GM04503 (cell line): ENCODE results near the gene MYOM3.

ENCODE experiments used
- DNase-seq: peaks from one replicate; pipeline ENCODE4 v3.0.0-alpha.2; 2012; ENCODE audit warnings: low read depth

The MYOM3 gene

DNA sequence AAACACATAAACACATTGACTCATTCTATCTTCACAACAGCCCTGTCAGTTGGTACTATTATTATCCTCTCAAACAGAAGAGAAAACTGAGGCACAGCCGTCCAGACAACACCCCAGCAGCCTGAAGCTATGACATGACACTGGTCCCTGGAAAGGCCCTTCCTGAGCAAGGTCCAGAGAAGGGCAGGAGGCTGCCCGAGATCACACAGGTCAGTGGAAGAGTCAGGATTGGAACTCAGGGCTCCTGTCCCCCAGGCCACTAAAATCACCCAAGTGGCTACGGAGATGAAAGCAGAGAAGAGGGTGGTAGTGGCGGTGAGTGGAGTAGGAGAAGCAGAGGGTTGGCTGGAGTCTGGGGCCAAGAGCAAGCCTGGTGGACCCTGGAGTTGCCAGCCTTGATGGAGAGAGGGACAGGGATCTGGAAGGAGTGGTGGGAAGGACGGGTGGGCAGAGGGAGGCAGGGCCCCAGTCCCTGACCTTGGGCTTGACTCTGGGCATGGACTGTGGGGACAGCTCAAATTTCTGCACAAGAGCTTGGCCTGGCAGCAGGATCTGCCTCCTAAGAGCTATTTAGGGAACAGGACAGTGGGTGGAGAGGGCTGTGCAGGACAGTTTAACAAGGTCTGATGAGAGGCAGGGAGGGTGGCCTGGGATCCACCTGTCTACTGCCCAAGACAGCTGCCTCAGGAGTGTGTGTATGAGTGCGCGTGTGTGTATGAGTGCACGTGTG lies 15.8 kb downstream of the MYOM3 start:
- DNase-seq = no peak

DNA sequence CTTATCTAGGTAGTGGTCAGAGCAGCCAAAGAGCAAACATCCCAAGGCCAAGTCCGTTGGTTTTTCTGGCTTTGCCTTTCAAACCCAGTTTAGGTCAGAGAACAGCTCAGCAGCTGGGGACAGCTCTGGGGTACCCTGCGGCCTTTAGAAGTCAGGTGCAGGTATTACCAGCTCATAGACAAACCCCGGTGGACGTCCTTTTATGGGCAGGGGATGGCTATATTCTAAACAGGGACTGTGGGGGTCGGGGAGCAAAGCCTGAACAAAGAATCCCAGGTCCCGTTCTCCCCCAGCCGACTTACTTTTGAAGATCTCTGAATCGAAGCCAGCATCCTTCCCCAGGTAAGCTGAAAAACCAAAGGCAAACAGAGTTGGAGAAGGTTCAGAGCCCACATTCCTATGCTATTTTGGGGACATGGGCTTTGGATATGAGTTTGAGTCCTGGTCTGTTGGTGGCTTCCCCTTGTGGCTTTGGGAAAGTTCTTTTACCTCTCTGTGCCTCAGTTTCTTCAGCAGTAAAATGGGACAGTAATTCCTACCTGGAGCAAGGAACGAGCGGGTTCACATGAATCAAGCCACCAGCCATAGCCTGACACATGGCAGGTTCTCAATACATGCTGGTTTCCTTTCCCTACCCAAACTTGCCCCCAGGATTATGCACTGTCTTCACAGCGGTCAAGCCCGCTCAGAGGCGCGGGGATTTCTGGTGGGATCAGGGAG lies 16.6 kb downstream of the MYOM3 start:
- DNase-seq = no peak

DNA sequence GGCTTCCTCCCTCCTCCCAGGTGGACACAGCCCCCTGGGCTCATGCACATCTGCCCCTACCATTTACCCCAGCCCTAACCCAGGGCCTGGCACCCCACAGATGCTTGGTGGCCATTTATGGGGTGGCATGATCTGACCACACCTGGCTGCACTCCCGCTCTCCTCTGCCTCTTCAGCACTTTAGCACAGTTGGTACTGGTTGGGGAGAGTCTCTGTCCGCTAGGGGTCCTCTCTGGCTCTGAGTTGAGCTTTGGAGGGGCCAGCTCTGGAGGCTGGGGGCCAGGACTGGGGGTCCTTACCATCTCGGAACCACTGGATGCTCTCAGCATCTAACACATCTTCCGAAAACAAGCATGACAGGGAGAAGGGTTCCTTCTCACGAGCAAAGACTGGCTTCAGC lies 17.4 kb downstream of the MYOM3 start:
- no peak for DNase-seq

DNA sequence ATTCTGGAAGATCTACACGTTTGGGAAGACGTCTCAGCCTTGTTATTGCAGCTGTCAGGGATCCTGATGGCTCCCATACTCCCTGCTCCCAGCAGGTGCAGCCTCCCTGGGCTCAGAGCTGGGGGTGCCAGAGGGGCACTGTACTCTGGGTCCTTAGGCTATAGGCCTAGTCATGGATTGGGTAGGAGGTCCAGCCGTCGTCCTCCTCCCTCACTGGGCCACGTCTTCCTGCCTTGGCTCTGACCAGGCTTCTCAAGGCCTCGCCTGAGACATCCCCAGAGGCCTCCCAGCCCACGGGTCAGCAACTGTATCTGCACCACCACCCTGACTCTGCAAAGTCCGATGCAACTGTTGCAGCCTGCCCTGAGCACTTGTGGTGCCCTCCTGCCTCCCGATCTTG lies 18.2 kb downstream of the MYOM3 start:
- no peak for DNase-seq

DNA sequence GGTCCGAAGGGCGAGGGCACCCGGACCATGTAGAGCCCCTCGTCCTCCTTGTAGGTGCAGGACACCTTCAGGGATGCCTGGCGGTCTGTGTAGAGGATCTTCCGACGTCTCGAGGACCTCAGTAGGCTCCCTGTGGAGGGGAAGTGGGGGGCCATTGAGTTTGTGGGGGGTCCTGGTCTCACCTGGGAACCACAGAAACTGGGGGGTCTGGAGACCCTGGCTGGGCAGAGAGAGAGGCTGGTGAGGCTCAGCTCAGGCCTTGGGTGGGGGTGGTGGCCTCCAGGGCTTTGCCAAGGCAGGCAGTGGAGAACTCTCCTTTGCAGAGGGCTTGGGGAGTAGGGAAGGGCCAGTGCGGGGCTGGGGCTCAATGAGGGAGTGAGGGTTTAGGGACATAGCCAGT lies 19.0 kb downstream of the MYOM3 start:
- no peak for DNase-seq

DNA sequence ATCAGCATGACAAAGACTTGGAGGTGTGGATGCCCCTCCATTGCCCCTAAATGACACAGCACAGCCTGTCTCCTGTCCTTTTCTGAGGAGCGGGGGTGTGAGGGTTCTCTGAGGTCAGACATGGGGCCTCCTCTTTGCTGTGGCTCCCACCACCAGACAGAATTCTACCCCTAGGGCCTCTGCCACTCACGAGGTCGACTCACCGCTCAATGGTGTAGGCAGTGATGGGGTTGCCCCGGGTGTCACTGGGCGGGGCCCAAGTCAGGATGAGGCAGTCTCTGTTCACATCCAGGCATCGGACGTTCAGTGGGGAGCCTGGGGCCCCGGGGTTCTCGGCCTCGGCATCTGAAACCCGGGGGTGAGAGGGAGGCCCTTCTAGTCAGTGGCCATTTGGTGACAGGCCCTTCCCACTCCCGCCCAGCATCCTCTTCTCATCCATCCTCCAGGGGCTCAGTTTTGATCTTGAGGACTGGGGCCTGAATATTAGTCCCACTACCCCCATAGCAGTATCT lies 19.9 kb downstream of the MYOM3 start:
- no peak for DNase-seq

DNA sequence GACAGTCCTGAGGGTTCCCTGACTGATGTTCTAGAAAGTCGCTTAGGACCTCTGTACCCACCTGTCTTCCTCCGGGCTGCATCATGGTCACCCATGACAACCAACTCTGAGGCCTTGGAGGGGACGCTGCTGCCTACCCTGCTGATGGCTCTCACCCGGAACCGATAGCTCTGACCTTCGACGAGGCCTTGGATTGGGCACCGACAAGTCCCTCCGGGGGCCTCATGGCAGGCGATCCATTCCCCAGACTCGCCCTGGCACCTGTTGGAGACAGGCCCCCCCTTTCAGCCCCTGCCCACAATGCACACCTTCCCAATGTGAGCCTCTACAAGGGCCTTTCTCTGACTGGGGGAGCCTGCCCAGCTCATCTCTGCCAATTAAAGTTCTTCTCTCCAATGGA lies 21.2 kb downstream of the MYOM3 start:
- no peak for DNase-seq

DNA sequence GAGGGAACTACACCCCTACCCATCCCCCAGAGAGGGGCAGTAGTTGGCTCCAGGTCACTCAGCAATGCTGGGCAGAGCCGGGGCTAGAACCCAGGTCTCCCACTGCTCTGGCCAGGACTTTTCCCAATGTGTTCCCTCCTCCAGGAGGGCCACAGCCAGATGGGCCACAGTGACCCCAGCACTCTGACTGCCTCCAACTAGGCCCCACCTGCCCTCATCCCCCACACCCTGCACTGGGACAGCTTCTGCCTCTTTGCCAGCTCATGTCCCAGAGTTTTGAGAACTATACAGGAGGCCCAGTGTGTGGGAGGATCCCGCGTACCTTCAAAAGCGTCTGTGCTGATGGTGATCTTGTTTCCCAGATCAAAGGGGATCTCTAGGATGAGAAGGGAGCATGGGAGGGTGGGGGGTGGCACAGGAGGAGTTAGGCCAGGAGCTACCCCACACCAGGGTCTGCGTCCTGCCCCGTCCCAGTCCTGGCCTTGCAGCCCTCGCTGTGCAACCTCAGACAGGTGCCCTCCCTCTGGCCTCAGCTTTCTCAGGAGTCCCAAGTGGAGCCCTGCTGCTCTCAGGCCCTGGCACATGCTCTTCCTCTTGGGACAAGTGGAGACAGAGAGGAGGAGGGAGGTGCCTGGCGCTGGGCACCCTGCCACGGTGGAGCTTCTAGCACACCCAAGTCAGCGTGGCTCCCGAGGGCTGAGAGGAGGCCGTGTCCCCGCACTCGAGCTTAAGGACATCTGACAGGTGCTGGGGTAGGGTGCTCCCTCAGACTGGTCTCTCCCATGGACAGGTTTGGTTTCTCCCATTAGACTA lies 22.0 kb downstream of the MYOM3 start:
- no peak for DNase-seq

DNA sequence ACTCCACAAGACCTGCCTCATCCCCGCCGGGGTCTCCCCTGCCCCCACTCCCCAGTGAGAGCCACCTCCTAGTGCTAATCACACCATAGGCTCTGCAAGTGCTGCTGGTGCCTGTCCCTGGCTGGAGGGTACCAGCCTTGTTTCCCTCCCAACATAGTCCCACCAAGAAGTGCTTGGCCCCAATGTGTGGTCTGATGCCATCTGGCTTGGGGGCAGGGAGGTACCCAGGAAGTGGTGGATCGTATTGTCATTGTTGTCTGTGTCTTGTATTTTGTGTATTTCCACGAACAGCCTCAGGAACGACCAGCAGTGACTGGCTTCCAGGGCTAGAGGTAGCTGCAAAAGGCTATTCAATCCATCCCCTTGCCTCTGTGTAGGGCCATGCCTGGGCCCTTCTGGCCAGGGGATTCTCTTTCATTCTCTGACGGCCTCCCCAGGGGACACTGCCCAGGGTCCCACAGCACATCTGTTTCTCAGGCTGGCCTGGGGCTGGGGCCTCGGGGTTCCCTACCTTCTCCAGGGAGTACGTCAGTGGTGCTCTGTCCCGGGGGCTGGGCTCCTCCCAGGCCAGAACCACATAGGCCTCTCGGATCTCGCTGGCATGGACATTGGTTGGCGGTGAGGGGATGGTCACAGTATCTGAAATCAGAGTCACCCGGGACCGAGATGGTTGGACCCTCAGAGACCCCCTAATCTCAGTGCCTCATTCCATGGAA lies 22.8 kb downstream of the MYOM3 start:
- no peak for DNase-seq

DNA sequence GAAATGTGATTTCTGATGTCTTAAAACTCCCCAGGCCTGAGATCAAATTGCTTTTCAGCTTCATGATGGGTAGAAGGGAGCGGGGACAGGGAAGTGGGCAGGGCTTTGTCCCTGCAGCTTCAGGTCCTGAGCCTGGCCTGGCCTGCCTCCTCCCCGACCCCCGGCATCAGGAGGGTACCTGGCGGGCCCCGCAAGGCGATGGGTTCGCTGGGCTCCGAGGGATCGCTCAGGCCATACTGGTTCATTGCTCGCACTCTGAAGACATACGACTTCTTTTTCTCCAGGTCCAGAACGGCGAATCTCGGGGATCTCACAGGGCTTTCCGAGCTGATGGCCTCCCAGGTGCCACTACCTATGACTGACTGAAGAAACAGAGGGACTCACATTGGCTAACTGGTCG lies 25.5 kb downstream of the MYOM3 start:
- no peak for DNase-seq

DNA sequence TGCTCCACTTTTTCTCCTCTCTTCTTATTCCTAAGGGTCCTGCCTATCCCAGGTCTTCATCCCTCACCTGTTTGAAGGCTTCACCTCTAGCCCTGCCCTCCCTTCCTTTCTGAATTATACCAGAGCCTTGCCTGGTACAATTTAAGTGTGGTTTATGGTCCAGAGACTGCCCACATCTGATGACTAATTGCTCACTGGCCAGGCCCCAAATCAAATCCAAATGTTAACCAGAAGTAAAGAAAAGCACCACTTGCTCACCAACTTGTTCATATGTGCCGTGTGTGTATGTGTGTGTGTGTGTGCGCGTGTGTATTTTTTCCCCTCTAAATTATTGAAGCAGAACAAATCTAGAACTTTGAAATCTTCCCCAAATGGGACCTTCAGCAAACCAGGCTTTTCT lies 26.4 kb downstream of the MYOM3 start:
- peak; percentile 37 for DNase-seq

DNA sequence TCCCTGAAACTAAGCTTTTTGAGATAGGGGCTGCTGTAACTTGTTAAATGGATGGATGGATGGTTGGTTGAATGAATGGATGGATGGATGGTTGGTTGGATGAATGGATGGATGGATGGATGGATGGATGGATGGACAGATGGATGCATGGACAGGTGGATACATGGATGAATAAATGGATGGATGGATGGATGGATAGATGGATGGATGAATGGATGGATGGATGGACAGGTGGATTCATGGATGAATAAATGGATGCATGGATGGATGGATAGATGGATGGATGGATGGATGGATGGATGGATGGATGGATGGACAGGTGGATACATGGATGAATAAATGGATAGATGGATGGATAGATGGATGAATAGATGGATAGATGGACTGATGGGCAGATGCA lies 26.9 kb downstream of the MYOM3 start:
- DNase-seq = no peak

DNA sequence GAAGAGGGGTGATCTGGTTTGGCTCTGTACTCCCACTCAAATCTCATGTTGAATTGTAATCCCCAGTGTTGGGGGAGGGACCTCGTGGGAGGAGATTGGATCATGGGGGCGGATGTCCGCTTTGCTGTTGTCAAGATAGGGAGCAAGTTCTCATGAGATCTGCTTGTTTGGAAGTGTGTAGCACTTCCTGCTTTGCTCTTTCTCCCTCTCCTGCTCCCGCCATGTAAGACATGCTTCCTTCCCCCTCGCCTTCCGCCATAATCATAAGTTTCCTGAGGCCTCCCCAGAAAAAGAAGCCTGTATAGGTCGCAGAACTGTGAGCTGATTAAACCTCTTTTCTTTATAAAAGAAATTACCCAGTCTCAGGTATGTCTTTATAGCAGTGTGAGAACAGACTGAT lies 27.9 kb downstream of the MYOM3 start:
- DNase-seq = no peak

DNA sequence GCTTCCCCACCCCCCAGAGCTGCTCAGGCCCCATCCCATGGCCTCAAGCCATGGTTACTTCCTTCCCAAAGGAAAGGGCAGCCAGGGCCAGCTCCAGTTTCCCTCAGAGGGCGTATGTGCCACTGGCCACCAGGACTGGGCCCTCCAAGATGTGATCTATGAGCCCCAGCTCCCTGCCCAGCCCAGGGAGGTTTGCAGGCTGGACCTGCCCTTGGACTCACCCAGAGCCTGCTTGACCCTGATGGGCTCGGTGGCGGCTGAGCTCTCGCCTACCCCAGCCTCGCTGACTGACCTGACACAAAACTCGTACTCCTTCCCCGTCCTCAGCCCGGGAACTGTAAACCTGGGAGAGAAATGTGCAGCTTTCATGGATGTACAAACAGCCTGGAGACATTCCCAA lies 29.6 kb downstream of the MYOM3 start:
- no peak for DNase-seq

DNA sequence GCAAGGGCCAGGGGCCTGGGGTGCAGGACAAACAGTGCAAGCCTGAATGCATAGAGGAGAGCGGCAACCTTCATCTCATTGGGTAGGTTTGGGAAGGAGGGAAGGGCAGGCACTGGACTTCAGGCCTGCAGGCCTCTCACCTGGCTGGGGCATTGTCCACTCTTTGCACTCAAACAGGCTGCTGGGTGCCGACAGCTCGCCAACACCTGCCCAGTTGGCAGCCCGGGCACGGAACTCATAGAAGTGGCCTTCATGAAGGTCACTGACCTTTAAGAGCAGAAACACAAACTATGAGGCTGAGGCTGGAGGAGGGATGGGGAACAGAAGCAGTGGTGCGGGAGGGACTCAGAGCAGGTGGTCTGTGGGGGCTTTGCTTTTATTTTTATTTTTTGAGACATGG lies 30.7 kb downstream of the MYOM3 start:
- DNase-seq = no peak

DNA sequence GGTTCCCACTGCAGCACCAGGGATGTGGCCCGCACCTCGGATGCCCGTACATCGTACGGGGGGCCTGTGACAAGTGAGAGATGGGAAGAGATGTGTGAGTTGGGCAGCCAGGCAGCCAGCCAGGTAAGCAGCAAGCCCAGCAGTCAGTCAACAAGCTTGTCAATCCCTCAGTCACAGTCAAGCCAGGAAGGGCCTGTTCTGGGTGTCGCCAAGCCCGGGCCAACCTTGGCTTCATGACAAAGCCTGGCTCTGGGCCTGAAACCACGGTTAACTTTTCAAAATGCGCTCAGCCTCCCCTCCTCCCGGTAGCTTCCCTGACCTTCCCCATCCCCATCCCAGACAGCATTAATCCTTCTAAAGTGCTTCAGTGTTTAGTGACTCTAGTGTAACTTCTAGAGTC lies 31.8 kb downstream of the MYOM3 start:
- DNase-seq = no peak

DNA sequence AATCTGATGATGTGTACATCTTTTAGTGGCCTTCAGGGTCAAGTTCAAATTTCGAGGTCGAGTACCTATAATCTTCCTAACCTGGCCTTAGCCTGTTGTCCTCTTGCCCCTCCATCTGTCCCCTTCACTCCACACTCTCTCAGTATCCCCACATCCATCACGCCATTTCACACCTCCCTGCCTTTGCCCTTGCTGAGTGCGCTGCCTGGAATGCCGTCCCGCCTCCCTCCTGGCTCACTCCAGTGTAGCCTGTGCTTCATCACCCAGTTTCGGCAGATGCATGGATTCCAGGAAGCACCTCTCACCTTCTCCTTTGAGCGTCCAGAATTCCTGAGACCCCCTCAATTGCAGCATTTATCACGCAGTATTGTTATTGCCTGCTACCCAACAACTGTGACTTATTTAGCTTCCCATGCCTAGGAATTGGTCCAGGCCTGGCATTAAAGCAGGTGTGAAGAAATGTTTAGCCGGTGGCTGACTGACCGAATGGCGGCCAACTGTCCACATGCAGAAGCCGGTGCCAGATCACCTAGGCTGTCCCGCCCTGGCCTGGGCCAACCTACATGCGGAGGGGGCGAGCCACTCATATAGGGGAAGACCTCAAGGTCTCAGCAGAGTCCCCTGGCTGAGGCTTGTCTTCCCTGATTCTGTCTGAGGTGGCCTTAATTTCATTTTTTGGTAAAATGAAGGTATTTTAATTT lies 34.5 kb downstream of the MYOM3 start:
- DNase-seq = no peak

DNA sequence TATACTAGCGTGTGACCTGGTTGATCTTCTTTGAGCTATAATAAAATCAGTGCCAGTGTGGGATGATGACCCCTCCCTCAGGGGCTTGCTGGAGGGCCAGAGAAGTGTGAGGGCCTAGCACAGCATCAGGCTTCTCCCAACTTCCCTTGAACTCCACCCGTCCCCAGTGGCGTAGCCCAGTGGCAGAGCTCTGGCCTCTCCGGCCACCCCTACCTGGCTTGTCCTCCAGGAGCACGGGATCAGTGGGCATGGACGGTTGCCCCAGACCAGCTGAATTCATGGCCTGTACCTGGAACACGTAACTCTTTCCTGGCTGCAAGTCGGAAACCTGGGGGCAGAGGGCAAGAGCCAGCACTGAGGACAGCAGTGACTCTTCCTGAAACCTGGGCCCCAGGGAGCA lies 36.0 kb downstream of the MYOM3 start:
- DNase-seq = no peak

DNA sequence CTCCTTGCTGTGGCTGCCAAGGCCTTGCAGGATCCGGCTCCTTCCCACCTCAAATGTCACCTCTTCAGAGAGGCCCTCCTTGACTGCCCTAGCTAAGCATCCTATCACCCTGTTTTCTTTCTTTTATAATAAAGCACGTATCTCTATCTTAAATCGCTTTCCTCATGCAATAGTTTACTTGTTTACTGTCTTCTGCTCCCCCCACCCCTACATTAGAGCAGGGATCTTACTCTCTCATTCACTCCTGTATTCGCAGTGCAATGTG lies 36.4 kb downstream of the MYOM3 start:
- no peak for DNase-seq

DNA sequence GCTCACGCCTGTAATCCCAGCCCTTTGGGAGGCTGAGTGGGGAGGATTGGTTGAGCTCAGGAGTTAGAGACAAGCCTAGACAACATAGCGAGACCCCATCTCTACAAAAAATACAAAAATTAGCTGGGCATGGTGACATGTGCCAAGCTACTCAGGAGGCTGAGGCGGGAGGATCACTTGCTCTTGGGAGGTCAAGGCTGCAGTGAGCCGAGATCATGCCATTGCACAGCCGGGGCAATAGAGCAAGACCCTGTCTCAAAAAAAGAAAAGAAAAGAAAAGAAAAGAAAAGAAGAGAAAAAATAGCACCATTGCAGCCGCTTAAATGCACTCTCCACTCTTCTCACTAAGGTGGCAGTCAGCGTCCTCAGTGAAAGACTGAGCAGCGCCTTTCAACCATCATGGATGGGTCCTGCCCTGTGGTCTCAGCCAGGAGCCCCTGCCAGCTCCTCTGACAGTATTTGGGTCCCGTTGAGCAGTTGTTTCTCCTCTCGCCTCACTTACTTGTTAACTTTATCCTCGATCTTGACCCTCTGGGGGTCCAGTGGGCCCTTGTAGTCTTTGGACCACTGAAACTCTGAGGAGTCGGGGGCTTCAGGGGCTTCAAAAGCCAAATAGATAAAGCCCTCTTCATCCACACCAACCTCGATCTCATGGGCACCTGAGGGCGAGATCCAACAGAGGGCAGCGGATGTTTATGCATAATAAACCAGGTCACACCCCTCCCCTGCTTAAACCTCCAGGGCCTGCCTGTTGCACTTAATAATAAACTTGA lies 36.9 kb downstream of the MYOM3 start:
- DNase-seq = no peak

DNA sequence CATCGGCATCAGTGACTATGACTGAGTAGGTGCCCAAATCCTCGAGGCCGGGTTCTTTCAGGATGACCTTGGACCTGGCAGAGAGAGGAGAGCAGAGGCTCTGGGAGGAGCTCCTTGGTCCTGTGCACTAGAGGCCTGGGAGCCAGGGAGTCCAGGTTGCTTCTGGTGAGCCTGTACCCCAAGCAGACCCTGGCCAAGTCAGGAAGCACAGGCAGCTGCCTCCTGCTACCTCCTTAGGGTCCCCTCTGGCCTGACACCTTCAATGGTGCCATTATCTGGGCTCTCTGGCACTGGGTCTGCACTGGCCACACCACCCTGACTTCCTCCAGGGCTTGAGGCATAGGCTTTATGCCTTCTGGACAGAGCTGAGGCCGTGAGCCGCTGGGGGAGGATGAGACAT lies 37.7 kb downstream of the MYOM3 start:
- DNase-seq = no peak
